ENCODE measurements around the gene ZC3H11A.

DNA sequence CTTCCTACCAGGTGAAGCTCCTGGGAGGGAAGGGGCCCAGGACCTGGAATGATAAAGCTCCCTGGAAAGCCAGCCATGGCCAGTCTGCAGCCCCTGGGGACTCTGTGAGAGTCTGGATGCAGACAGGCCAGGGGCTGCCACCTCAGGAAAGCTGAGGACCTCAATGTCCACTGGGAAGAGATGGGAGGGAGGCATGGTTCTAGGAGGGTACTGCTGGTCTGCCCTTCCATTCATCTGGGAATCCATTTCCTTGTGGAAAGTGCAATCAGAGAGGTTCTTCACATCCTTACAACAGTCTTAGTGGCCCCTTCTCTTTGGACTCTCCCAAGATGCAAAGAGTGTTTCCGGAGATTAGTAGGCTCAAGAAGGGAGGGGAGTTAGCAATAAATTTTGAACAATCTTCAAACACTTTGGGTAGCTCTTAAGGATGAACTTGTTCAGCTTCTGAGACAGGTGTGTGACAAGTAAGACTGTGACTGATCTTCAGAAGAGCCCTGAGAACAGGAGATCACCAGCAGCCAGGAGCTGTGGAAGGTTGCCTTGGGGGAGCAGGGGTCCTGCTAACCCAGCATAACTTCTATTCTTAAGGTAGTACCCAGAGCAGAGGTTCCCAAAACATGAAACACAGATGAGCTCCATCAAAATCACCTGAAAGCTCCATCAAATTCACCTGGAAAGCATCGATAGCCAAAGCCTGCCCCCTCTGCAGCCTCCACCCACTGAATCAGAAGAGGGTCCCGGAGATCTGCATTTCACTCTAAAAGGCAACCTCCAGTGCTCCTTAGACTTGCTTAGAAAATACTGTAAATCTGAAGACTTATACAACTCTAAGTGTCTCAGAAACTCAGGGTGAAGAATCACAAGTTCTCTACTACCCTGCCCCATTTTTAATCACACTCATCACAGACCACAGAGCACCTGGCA, 31.1 kb upstream of the ZC3H11A start:
- TF ChIP-seq, protein P1, sequence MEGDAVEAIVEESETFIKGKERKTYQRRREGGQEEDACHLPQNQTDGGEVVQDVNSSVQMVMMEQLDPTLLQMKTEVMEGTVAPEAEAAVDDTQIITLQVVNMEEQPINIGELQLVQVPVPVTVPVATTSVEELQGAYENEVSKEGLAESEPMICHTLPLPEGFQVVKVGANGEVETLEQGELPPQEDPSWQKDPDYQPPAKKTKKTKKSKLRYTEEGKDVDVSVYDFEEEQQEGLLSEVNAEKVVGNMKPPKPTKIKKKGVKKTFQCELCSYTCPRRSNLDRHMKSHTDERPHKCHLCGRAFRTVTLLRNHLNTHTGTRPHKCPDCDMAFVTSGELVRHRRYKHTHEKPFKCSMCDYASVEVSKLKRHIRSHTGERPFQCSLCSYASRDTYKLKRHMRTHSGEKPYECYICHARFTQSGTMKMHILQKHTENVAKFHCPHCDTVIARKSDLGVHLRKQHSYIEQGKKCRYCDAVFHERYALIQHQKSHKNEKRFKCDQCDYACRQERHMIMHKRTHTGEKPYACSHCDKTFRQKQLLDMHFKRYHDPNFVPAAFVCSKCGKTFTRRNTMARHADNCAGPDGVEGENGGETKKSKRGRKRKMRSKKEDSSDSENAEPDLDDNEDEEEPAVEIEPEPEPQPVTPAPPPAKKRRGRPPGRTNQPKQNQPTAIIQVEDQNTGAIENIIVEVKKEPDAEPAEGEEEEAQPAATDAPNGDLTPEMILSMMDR (IDR thresholded peaks at IDR 0.05; ENCODE audit: low read depth, low read length, poor library complexity, severe bottlenecking): no peak
- TF ChIP-seq EZH2phosphoT487 (IDR thresholded peaks at IDR 0.05; ENCODE audit: borderline replicate concordance, low read length): no peak

All from DOHH2 (cell line).